Frontal cortex (tissue), 4 donors: ENCODE measurements around the gene ITCH. TPM values are rescaled to one million over a fixed set of nuclear protein-coding genes. Genes with fewer than 3 reads are reported as not detected.

Experiments used
- DNase-seq, 2 donors: peaks; one replicate each; pipeline ENCODE4 v3.0.0; 2012; ENCODE audit warnings: low spot score in 2 of 2
- FAIRE-seq: peaks from 2 replicates; lab custom pipeline; 2012; peaks lifted over from hg19 to GRCh38; lab: Jason Lieb, UNC
- total RNA-seq: library from RNA; depleted of rRNA; stranded (reverse); fragments of >200 nt; gene quantifications from one replicate; pipeline ENCODE4 v1.2.3, GENCODE V29; 2014
- donor health status: control.
- donor health status: control.
- donor health status: control.

The ITCH gene
- total RNA-seq, 1 donor from 2014 or later, result 102 TPM

DNA sequence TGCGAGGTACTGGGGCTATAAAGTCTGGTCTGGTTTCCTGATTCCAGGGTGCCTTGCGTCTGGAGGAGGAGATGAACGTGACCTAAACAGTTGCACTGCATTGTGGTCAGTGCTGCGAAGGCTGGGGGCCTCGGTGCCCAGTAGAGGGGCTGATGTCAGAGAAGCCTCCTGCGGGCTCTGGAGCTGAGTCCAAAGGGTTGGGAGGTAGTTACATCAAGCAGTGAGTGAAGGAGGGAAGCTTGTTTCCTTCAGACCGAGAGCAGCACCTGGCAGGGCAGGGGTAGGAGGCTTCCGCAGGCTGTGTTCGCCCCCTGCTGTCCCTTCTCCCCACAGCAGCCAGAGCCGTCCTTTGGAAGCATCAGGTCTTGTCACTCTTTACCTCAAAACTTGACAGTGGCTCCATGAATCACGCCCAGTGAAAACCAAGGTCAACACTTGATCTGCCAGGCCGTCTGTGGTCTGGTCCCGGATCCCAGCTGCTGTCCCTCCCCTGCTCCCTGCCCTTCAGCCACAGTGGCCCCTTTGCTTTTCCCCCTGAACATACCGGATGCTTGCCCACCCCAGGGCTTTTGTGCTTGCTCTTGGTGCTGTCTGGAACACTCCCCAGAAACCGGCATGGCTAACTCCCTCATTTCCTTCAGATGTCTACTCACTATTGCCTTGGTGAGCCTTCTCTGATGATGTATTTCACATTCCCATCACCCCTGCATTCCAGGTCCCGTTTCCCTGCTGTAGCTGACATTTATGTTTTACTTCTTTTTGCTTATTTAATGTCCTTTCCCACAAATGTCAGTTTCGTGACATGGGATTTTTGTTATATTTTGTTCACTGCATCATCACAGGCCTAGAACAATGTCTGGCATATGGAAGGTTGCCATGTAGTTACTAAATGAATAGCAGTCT, 160.1 kb downstream of the ITCH start:
- DNase-seq (no peak), FAIRE-seq (no peak)

DNA sequence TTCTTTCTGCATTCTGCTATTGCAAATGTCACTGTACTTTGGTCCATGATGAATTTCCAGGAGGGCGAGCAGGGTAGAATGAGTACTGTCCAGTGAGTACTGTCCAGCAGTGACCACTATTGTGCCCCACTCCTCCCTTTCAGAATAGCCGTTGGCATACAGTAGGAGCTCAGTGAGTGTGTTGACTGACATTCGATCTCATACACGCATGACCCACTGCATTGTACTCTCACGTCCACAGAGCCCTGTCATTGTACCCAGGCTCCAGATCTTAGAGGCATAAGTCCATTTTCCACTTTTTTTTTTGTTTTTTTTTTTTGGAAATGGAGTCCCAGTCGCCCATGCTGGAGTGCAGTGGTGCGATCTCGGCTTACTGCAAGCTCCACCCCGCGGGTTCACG, 161.4 kb downstream of the ITCH start:
- DNase-seq, result no peak
- FAIRE-seq, result no peak

DNA sequence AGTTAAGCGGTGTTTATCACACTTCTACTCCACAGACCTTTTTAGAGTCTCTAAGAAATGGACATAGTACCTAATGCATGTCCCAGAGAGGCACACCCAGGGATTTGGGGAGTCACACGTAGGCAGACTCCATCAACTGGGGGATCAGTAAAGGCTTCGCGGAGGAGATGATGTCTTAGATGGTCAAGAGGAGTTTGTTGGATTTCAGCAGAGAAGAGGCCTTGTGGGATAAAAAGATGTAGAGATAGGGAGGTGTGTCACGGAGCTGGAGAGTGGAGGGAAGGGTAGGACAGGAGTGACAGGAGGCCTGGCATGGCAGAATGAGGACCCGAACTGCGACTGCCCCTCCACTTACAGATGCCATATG, 162.3 kb downstream of the ITCH start:
- DNase-seq, result no peak
- no peak for FAIRE-seq

DNA sequence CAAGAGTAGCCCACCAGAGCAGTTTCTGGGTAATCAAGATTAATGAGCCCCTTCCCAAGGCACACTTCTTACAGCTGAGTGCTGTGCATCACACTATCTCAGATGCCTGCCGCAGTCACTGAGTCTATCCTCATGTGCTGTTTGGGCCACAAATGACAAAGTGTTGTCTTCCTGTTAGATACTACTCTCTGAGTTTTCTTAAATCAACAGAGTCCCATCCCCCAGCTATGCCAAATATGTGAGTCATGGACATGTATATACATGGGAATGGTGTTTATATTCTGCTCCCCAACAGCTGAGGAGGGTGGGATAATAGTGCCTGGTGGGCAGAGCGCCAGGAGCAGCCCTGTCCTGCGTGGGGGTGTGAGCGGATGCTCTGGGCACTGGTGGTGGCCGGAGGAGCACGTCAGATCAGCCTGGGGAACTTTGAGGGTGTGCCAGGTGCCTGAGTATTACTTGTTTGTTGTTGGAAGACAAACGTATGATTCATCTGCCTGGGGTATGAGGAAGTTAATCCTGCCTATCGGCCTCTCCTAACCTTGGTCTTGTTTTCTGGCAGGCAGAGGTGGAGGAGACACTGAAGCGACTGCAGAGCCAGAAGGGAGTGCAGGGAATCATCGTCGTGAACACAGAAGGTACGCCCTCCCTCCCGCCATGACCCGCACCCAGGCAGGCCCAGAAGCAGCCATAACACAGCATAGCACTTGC, 162.8 kb downstream of the ITCH start:
- FAIRE-seq, result no peak

DNA sequence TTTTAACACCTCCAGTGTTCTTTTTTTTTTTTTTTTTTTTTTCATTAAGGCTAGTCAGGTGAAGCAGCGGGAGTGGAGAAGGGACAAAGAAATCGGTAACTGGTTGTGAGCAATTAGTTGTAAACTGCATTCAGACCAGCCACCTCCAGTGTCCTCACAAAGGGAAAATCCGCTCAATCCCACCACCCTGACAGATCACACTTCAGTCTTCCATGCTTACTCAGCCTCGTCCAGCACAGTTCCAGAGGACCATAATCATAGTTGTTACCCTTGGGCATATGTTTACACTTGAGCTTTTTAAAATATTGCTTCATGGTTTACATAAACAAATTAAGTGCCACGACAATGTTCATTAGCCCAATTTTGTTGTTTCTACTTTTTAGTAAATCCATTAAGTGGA, 163.4 kb downstream of the ITCH start:
- no peak for DNase-seq
- FAIRE-seq, result no peak

More for the DNA sequence above, 162.8 kb downstream of the ITCH start:
- peak in 1 of 2 donors; percentile 58 for DNase-seq

DNA sequence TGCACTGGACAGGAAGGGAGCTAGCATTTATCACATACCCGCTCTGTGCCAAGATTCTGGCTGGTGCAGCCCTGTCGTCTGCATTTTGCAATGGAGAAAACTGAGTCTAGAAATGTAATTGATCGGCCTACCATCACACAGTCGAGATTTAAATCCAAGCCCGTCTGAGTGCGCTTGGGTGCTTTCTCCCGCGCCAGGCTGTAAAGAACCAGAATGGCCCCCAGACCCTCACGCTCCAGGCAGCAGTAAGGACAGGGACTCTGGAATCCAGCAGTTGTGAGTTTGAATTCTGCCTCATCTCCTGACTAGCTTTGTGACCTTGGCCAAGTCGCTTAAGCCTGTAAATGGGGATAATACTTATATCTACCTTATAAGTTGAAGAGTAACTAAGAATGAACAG, 163.9 kb downstream of the ITCH start:
- FAIRE-seq (no peak), DNase-seq (no peak)

DNA sequence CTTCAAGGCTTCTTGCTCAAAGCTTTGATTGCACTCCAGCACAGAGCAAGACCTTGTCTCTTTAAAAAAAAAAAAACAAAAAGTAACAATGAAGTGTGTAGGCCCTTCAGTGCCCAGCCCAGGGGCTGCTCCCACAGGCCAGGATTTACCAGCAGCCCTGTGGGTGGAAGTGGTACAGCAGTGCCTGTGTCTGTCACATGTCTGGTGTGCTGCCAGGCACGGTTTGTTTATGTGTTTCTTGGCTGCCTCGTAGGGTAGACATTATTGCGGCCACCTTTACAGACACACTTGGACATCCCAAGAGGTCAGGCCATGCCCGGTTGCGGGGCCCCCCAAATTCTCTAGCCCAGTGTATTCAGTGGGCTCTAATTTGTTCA, 165.8 kb downstream of the ITCH start:
- no peak for DNase-seq
- FAIRE-seq, result no peak

DNA sequence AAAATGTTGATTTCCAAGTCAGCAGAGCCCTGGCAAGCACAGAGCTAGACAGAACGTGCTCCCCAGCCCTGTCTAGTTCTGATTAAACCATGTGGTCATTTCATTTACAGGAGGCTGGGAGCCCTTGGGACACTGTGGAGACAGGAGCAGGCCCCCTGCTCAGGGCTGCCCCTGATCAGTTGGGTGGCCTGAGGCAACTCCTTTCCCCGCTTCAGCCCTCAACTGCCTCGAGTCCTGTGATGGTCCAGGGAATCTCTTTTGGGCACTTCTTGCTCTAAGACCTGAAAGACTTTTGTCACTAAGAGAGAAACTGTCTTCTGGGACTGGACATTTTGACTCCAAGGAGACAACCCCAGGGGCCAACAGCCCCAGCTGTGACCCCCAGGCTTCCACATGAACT, 166.7 kb downstream of the ITCH start:
- DNase-seq, result no peak
- FAIRE-seq, result no peak

DNA sequence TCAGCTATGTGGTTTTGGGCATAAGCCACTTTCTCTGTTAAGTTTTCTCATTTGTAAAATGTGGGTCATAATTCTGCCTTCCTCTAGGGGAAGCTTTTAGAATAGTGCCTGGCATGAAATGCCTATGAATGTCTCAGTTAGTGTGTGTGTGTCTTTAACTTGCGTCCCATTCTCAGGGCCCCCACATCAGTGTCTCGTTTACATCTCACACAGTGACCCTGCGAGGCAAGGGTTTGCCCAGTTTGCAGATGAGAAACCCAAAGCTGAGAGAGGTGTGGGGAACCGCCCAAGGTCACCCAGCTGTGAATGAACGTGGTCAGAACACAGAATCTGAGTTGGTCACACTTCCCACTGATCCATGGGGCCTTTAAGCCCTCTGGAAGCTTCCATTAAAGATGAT, 167.3 kb downstream of the ITCH start:
- DNase-seq, result no peak
- no peak for FAIRE-seq

DNA sequence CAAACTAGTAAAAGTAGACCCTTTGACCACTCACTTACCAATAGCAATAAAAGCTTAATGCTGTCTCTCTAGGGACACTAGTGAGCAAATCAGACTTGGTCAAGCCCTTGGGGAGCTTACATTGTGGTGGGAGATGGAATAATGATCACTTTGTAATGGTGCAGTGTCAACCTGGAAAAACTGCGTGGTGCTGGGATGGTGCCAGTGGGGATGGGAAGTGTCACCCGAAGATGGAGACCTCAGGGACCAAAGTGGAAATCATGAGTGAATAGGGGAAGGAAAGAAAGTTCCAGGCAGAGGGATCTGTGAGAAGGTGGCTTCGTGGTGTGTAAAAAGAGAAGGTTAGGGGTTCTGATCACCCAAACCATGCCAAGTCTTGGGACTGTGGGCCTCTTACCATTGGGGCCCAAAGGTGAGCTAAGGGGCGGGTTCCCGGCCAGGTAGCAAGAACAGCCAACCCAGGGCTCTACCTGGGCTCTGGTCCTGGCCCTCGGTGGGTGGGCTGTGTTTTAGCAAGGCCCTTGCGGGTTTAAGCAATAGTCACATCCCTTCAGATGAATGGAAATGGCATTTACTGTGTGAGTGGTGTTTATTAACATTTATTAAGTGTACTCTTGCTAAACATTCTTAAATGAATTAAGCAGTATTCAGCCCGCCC, 168.7 kb downstream of the ITCH start:
- FAIRE-seq (no peak), DNase-seq (no peak)

DNA sequence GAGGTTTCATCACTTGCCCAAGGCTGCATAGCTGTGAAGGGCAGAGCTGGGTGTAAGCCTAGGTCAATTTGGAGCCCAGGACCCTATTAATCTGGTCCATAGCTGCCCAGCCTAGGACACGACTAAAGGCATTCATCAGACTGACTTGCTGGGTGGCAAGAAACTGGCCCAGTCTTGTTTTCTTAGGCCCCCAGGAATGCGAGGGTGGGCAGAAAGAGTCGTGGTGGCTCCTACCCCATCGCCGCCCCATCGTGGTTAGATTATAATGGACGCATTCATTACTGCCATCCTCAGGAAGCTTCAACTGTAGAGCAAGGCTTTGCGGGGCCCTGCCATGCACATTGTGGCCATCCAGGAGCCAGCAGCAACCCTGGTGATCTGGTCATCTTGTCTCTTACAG, 169.2 kb downstream of the ITCH start:
- DNase-seq (no peak), FAIRE-seq (no peak)

DNA sequence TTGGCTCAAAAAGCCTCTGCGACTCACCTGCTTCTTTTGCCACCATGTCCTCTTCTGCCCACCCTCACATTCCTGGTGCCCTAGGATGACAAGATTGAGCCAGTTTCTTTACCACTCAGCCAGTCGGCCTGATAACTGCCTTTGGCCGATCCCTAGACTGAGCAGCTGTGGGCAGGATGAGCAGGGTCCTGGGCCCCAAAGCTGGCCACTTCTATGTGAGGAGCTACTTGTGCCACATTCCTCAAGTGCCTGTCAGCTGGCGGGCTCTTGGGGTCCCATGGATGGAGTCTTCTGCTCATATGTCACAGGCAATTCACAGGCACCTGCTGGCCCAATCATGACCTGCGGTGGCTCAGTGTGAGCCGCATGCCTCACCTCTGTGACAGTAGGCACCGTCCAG, 169.7 kb downstream of the ITCH start:
- DNase-seq (no peak), FAIRE-seq (no peak)

DNA sequence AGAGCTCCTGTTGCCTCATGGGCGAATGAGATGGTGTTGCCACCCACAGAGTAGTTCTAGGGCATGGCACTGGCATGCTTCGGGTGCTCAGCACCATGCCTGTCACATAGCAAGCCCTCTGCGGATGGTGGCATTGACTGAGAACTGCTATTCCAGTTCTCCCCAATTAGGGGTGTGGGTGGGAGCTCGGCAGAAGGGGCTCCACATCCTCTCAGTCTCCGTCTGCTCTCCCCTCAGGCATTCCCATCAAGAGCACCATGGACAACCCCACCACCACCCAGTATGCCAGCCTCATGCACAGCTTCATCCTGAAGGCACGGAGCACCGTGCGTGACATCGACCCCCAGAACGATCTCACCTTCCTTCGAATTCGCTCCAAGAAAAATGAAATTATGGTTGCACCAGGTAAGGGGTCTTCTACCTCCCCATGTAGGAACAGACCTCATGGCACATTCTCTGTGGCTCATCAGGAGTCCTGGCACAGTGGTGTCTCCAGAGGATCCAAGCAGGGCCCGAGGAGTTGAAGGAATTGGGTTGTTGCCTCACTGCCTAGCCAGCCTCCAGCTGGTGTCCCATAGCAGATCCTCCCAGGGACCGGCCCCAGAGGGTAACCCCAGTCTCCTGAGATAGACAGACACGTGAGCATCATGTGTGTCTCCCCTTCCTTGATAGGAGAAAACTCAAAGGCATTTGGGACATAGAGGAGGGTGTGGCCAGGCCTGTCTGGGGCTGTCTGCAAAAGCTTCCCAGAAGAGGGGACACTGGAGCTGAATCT, 171.5 kb downstream of the ITCH start:
- DNase-seq, result no peak
- no peak for FAIRE-seq

DNA sequence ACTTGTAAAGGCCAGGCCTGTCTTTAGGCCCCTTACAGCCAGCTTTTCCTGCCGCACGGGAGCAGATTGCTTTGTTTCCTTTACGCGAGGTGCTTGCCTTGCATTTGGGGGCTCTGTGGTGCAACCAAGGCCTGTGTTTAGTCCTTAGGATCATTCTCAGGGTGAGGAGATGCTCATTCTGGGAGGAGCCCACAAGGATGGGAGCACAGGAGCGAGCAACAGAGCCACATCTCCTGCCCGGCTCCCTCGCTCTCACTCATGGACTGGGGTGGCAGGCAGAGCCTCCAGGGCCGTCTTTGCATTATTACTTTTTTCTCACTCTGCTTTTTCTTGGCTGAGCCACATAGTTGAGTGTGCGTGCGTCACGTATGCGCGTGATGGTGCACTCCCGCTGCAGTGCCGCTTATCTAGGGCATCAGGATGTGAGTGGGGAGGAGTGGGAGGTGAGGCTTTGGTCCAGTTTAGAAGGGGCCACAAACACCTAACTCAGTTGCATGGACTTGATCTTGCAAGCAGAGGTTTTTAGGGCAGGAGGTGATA, 172.3 kb downstream of the ITCH start:
- DNase-seq, result no peak
- no peak for FAIRE-seq

DNA sequence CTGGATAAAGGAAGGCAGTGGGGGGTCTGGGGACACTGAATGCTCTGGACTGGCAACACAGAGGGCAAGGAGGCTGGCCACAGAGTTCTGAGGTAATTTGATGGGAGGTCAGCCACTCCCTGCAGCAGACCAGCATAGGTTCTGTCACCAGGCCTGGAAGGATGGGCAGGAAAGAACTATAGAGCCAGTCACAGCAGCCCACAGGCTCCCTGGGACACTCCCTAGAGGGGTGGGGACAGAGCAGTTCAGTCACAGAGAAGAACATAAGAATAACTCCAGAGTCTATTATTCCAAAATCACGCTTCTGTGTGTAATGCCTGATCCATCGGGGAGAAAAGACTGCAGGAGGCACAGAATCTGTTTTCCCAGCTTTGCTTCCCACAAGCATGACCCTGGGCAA, 172.8 kb downstream of the ITCH start:
- DNase-seq (no peak), FAIRE-seq (no peak)

DNA sequence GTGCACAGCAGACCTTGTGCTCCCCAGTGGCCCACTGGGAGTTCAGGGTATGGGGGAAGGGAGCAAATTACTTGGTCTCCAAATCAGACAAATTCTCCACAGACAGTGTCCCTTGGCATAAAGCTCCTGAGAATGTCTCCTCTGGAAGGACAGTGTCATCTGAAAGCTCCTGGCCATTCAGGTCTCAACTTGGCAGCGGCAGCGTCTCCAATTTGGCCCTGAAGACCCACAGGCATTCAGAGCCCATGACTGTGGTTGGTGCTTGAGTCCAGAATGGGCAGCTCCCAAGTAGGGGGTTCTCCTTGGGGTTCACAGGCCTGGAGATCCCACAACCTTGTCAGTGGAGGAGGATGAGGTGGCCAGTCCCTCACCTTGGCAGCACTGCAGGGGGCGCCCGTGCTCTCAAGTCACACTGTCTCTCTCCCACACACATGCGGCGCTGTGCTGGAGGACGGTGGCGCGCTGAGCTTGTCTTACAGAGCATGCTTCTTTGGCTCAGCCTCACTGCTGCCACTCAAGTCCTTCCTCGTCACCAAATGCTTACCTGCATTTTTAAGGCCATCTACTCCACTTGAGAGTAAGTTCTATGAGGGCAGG, 173.8 kb downstream of the ITCH start:
- DNase-seq (no peak), FAIRE-seq (no peak)

DNA sequence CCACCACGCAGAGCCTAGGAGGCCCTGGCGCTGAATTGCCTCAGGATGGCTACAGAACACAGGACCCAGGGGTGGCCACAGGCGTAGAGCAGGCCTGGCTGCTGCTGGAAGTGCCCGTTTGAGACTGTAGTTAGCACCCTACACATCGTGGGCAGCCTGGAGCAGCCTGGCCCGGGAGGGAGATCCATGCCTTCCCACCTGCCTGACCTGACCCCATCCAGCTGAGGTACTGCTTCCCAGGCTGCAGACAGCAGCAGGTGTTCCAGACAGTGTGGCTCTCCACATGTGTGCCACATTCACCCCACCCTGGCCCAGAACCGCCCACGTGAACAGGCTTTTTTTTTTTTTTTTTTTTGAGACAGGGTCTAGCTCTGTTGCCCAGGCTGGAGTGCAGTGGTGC, 174.6 kb downstream of the ITCH start:
- DNase-seq (no peak), FAIRE-seq (no peak)

DNA sequence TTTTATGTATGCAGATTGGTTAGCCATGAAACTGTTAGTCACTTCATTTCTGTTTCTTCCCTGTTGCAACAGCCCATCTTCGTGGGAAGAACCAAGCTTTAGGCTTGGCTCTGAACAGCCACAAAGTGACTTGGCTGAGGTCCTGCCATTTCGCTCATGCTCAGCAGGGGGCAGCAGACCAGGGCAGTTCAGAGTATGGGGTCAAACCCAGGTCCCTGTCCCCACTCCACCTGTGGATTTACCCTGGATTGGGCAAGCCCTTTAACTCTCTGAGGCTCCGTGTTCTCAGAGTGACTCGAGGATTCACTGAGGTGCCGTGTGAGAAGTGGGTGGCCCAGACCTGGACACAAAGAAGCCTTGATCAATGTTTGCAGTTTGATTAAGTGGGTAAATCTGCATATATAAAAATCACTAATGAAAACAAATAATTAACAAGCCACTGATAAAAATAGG, 175.6 kb downstream of the ITCH start:
- peak in 1 of 2 donors; percentile 45 for DNase-seq
- FAIRE-seq, result no peak

DNA sequence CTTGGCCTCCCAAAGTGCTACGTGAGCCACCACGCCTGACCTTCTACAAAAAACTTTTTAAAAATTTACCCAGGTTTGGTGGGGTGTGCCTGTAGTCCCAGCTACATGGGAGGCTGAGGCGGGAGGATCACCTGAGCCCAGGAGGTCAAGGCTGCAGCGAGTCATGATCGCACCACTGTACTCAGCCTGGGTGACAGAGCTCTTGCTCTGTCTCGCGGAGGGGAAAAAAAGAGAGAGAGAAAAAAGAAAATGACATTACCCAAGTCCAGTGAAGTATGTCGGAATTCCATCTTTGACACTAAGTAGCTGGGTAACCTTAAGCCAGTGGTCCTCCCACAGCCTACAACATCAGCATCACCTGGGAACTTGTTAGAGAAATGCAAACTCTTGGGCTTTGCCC, 176.7 kb downstream of the ITCH start:
- DNase-seq (no peak), FAIRE-seq (no peak)
